Hepatocyte (in vitro differentiated cells): ENCODE data around the gene MITF. TPM values are rescaled to one million over a fixed set of nuclear protein-coding genes. Genes with fewer than 3 reads are reported as not detected.

Experiments used
- DNase-seq: peaks from one replicate; pipeline ENCODE4 v3.0.0-alpha.2; 2016; ENCODE audit warnings: low spot score
- H2AFZ ChIP-seq: fragments of 200-600 bp; sonication (generic); 2 replicates; pipeline ENCODE4 v1.6.0; 2016; ENCODE audit warnings: antibody characterized with exemption, mild to moderate bottlenecking
- H3K27ac ChIP-seq: fragments of 200-600 bp; sonication (generic); 2 replicates; pipeline ENCODE4 v1.5.1; 2016; ENCODE audit warnings: mild to moderate bottlenecking
- H3K27me3 ChIP-seq: fragments of 200-600 bp; sonication (generic); 2 replicates; pipeline ENCODE4 v1.6.1; 2016
- H3K36me3 ChIP-seq: fragments of 200-600 bp; sonication (generic); replicated peaks from 2 replicates; pipeline ENCODE4 v1.5.1; 2016; ENCODE audit warnings: low read depth; ENCODE audit not compliant: insufficient read depth
- H3K4me1 ChIP-seq: fragments of 200-600 bp; sonication (generic); 2 replicates; pipeline ENCODE4 v1.5.1; 2016; ENCODE audit warnings: mild to moderate bottlenecking, moderate library complexity; ENCODE audit not compliant: insufficient read depth
- H3K4me2 ChIP-seq: fragments of 200-600 bp; sonication (generic); 2 replicates; pipeline ENCODE4 v1.6.0; 2016
- H3K4me3 ChIP-seq: fragments of 200-600 bp; sonication (generic); 2 replicates; pipeline ENCODE4 v1.5.1; 2016; ENCODE audit warnings: mild to moderate bottlenecking
- H3K79me2 ChIP-seq: fragments of 200-600 bp; sonication (generic); 2 replicates; pipeline ENCODE4 v1.6.0; 2017; ENCODE audit warnings: mild to moderate bottlenecking
- H3K9me2 ChIP-seq: fragments of 200-600 bp; sonication (generic); replicated peaks from 2 replicates; pipeline ENCODE4 v1.6.0; 2017; ENCODE audit warnings: mild to moderate bottlenecking; ENCODE audit not compliant: insufficient read depth
- H3K9me3 ChIP-seq: fragments of 200-600 bp; sonication (generic); 2 replicates; pipeline ENCODE4 v1.5.1; 2016; ENCODE audit warnings: low read depth, mild to moderate bottlenecking
- H4K20me1 ChIP-seq: fragments of 200-600 bp; sonication (generic); 2 replicates; pipeline ENCODE4 v1.6.0; 2016; ENCODE audit warnings: mild to moderate bottlenecking; ENCODE audit not compliant: insufficient read depth, poor library complexity, severe bottlenecking
- CTCF ChIP-seq: fragments of 200-600 bp; sonication (generic); IDR thresholded peaks from 2 replicates; pipeline ENCODE4 v1.5.1; 2016; ENCODE audit warnings: antibody characterized with exemption, mild to moderate bottlenecking; ENCODE audit not compliant: poor library complexity
- EZH2 ChIP-seq: fragments of 200-600 bp; sonication (generic); IDR thresholded peaks from 2 replicates; pipeline ENCODE4 v1.6.1; 2016; ENCODE audit warnings: antibody characterized with exemption, mild to moderate bottlenecking, borderline replicate concordance
- EZH2phosphoT487 ChIP-seq: fragments of 200-600 bp; sonication (generic); IDR thresholded peaks from one replicate; pipeline ENCODE4 v1.6.1; 2018; ENCODE audit warnings: antibody characterized with exemption, mild to moderate bottlenecking, low read depth, moderate library complexity; ENCODE audit not compliant: unreplicated experiment, severe bottlenecking
- WGBS: methylation state at CpG from one replicate; pipeline ENCODE4 v1.1.6; 2016; ENCODE audit warnings: low lambda C conversion rate; ENCODE audit errors: missing lambda C conversion rate; 5-methylcytosine and 5-hydroxymethylcytosine counted together
- polyA plus RNA-seq: library from polyadenylated mRNA; unstranded; fragments of >200 nt; fragmentation: Nextera tagmentation; extraction: Ambion mirVana; gene quantifications from 2 replicates; pipeline ENCODE4 v1.2.1, GENCODE V29; 2016
- total RNA-seq: library from RNA; depleted of rRNA; stranded (reverse); fragments of >200 nt; gene quantifications from 2 replicates; pipeline ENCODE4 v1.2.3, GENCODE V29; 2014

Gene MITF
- total and polyA plus RNA-seq, 2 experiments from 2014 or later: 7.1 to 14.2 TPM

GRCh38 chr3:69890084-69890483 lies 150.8 kb downstream of the MITF start:
- no peaks in the 10 kb centered on the region for H3K4me1 ChIP-seq
- no peaks in the 10 kb centered on the region for H3K79me2 ChIP-seq
- no peak overlapping the region for H2AFZ ChIP-seq
- no peak for DNase-seq
- H3K36me3 ChIP-seq: no peaks in the 10 kb centered on the region
- no peak overlapping the region for H3K4me2 ChIP-seq
- H3K4me3 ChIP-seq: no peak overlapping the region
- no peaks in the 10 kb centered on the region for H3K9me3 ChIP-seq
- no peak overlapping the region for H3K27ac ChIP-seq
- no peaks in the 10 kb centered on the region for H3K9me2 ChIP-seq
- TF ChIP-seq EZH2 (no peak), EZH2phosphoT487 (no peak), CTCF (no peak)
- H4K20me1 ChIP-seq: no peaks in the 10 kb centered on the region
- H3K27me3 ChIP-seq: no peaks in the 10 kb centered on the region
- WGBS: 97% methylated on average over 4 of the region's 4 CpGs

- H3K27ac ChIP-seq: no peak overlapping the region
- H3K27me3 ChIP-seq: no peaks in the 10 kb centered on the region
- 87% methylated on average over 2 of the region's 2 CpGs for WGBS
- H3K9me2 ChIP-seq: no peaks in the 10 kb centered on the region
- H3K4me2 ChIP-seq: no peak overlapping the region
- no peak for TF ChIP-seq EZH2
- TF ChIP-seq CTCF: no peak
- TF ChIP-seq EZH2phosphoT487: no peak
- no peaks in the 10 kb centered on the region for H3K4me1 ChIP-seq
- H3K79me2 ChIP-seq: no peaks in the 10 kb centered on the region
- H2AFZ ChIP-seq: no peak overlapping the region
- no peak for DNase-seq
- H3K9me3 ChIP-seq: no peaks in the 10 kb centered on the region
- no peak overlapping the region for H3K4me3 ChIP-seq
- no peaks in the 10 kb centered on the region for H3K36me3 ChIP-seq
- no peaks in the 10 kb centered on the region for H4K20me1 ChIP-seq
Measured at GRCh38 chr3:69890691-69891090, 151.4 kb downstream of the MITF start.

- H4K20me1 ChIP-seq: no peaks in the 10 kb centered on the region
- 81% methylated on average over 4 of the region's 4 CpGs for WGBS
- no peak for TF ChIP-seq CTCF
- TF ChIP-seq EZH2phosphoT487: no peak
- no peak for TF ChIP-seq EZH2
- H3K4me3 ChIP-seq: no peak overlapping the region
- no peaks in the 10 kb centered on the region for H3K9me3 ChIP-seq
- no peak for DNase-seq
- no peaks in the 10 kb centered on the region for H3K79me2 ChIP-seq
- no peak overlapping the region for H2AFZ ChIP-seq
- H3K9me2 ChIP-seq: no peaks in the 10 kb centered on the region
- no peak overlapping the region for H3K4me2 ChIP-seq
- H3K4me1 ChIP-seq: no peaks in the 10 kb centered on the region
- no peaks in the 10 kb centered on the region for H3K27me3 ChIP-seq
- no peak overlapping the region for H3K27ac ChIP-seq
- H3K36me3 ChIP-seq: no peaks in the 10 kb centered on the region
Measured at GRCh38 chr3:69892706-69893105, 153.4 kb downstream of the MITF start.

- Histone ChIP-seq H4K20me1 (no peaks in the 10 kb centered on the region), H3K79me2 (no peaks in the 10 kb centered on the region), H3K4me2 (no peak overlapping the region), H3K9me2 (no peaks in the 10 kb centered on the region), H3K9me3 (no peaks in the 10 kb centered on the region), H3K4me3 (no peak overlapping the region), H3K36me3 (no peaks in the 10 kb centered on the region), H2AFZ (no peak overlapping the region), H3K27ac (no peak overlapping the region), H3K27me3 (no peaks in the 10 kb centered on the region), H3K4me1 (no peaks in the 10 kb centered on the region)
- WGBS: 27% methylated on average over 4 of the region's 4 CpGs
- TF ChIP-seq EZH2: no peak
- DNase-seq: no peak
Measured at GRCh38 chr3:69893274-69893673, 154.0 kb downstream of the MITF start.
